HG02798 (cell line): ENCODE results near the gene PCDH17.
A peak's percentile ranks its signal among the peaks of the same experiment; 100 is the strongest.

Experiments used
- ATAC-seq: cut with Tn5 transposase; IDR thresholded peaks from one replicate; pipeline ENCODE4 v1.9.1; 2021; ENCODE audit warnings: mild to moderate bottlenecking; ENCODE audit not compliant: unreplicated experiment, poor library complexity

Gene PCDH17, protein sequence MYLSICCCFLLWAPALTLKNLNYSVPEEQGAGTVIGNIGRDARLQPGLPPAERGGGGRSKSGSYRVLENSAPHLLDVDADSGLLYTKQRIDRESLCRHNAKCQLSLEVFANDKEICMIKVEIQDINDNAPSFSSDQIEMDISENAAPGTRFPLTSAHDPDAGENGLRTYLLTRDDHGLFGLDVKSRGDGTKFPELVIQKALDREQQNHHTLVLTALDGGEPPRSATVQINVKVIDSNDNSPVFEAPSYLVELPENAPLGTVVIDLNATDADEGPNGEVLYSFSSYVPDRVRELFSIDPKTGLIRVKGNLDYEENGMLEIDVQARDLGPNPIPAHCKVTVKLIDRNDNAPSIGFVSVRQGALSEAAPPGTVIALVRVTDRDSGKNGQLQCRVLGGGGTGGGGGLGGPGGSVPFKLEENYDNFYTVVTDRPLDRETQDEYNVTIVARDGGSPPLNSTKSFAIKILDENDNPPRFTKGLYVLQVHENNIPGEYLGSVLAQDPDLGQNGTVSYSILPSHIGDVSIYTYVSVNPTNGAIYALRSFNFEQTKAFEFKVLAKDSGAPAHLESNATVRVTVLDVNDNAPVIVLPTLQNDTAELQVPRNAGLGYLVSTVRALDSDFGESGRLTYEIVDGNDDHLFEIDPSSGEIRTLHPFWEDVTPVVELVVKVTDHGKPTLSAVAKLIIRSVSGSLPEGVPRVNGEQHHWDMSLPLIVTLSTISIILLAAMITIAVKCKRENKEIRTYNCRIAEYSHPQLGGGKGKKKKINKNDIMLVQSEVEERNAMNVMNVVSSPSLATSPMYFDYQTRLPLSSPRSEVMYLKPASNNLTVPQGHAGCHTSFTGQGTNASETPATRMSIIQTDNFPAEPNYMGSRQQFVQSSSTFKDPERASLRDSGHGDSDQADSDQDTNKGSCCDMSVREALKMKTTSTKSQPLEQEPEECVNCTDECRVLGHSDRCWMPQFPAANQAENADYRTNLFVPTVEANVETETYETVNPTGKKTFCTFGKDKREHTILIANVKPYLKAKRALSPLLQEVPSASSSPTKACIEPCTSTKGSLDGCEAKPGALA (N-terminal part only)

DNA sequence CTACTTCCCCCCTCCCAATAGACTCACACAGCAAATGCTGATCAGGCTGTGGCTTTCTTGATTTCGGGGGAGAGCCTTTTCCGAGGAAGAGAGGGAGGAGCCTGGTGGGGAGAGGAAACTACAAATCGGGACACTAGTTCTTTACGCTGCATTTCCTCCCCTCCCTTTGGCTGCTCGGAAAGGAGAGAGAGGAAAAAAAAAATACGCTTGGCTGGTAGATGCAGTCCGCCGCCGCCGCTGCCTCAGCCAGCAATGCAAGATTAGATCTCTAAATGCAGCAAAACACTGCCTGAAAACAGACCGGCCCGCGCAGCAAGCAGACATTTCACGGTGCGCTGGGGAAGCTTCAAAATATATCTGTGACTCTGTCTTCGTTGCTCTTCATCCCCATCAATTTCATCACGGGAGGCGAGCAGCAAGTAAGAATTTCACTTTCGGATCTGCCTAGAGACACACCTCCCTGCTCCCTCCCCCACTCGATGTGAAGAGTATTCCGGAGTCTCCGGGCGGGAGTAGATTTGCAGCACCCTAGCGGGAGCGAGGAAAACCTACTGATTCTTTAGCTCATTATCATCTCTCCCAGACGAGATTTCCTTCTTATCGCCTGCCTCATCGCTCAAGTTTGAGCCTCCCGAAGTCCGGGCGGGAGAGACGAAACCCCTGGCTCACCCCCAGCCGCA lies at the start of gene PCDH17:
Gene PCDH17, plus strand, starts transcription at position 149 of the 680 bp plus-strand sequence. CDS start 803 bp downstream, outside the sequence.
- no peak for ATAC-seq

GRCh38 chr13:57582032-57582431 lies 49.5 kb upstream of the PCDH17 start:
- no peak for ATAC-seq

DNA sequence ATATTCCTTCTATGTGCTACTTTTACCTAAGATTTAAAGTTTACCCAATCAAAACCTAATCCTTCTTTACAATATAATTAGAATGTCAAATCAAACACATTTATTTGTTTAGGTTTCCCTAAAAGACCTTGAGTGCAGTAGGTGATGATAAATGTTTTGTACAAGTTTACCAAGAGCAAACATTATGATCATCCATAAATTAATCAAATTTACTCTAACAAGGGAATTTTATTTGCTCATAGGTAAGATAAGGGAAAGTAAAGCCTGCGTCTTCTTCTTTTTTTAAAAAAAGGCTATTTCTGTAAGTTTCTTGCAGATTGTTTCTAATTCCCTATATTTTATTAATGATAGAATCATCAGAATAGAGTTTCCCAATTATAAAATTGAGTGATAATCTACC lies 48.0 kb upstream of the PCDH17 start:
- no peak for ATAC-seq

- no peak for ATAC-seq
Measured at GRCh38 chr13:57588639-57589038, 42.9 kb upstream of the PCDH17 start.

- no peak for ATAC-seq
Measured at GRCh38 chr13:57595775-57596174, 35.8 kb upstream of the PCDH17 start.

- no peak for ATAC-seq
Measured at GRCh38 chr13:57601536-57601935, 30.0 kb upstream of the PCDH17 start.

DNA sequence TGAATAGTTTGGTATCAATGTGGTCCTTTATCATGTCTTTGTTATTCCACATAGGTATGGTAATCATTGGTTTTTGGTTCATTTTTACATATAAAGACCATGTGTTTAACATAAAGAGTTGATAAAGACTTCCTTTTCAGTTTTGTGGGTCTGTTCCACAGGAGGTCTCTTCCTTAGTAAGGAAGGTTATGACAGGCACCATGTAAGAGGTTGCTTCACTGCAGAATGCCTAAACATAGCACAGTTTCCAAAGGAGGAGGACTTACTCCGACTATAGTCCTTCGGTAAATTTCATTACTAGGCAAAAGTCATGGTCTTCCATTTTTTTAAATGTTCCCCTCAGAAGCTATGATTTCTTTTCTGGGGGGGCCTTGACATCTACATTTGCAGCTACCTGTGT lies 27.1 kb upstream of the PCDH17 start:
- no peak for ATAC-seq

GRCh38 chr13:57611969-57612368 lies 19.6 kb upstream of the PCDH17 start:
- no peak for ATAC-seq

DNA sequence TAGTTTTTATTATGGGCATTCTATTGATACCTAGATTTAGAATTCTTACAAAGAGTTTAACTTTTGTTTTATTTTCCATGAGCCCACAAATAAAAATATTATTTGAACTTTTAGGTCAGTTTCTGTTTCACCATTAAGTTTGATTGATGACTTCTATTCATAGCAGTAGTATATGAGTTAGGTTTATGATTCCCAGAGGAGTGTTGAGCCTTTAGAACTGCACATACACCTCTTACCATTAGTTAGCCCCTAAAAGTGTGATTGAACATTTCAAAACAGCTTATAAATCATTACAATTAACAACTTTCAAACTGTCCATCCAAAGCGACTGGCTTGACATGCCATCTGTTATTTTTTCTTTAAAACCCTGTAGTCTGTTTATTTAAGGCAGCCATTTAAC lies 19.0 kb upstream of the PCDH17 start:
- no peak for ATAC-seq

GRCh38 chr13:57624565-57625435 lies 6.7 kb upstream of the PCDH17 start:
- peak; percentile 67 for ATAC-seq

- ATAC-seq: peak; percentile 55
Measured at GRCh38 chr13:57627663-57628062, 3.9 kb upstream of the PCDH17 start.

GRCh38 chr13:57629391-57629804 lies 2.1 kb upstream of the PCDH17 start:
- ATAC-seq: no peak

DNA sequence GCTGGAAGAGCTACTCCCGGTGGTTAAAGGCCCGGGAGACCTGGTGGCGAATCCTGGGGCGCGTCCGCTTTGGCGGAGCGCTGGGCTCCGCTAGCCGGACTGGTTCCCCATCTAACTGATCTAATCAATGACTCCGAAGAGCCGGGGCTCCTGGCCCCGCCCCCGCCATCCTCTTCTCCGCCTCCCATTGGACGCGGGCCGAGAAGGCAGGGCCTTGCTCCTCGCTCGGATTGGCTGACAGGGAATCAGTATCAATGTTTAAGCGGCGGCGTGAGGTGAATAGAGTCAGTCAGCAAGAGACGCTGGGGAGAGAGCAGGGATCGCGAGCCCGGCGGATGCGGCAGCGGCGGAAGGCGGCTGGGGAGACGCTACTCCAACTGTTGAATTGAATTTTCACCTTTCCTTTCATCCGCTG lies 1.7 kb upstream of the PCDH17 start:
- no peak for ATAC-seq

DNA sequence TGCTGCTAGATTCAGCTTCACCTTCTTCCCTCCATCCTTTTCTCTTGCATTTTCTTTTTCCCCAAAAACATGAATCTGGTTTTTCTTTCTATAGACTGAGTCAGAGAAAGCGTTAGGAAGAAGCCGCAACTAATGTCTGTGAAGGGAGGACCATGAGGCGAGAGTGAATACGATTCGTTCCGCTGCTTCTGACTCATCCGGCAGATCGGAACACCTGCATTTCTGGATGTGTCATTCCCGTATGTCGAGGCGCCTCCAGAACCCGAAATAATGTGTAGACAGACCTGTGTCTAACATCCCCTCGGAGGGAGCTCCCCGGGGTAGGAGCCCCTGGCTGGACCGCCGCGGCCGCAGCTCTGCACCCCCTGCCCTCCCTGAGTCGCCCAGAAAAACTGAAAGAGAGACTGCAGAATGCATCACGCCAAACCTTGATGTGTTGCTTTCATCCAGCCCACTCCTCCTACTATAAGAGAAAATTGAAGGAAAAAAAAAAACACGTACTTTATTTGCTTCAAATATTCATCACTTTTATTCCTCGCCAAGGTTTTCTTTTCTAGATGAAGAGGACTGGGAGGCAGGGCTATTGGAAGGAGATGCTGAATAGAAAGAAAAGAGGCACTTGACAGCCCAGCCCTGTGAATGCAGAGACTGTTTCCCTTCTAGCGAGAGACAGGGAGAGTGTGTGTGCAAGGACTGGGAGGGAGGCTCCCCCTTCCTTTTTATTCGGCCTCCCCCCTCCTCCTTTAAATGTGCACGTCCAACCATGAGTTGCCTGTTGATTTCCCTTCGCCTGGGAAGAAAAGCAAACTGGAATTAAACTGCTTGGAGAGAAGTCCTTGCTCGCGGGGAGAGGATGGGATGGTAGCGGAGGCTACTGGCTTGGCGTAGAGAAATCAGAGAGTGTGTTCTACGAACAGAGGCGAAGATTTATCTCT lies 616 bp upstream of the PCDH17 start:
- ATAC-seq: no peak

DNA sequence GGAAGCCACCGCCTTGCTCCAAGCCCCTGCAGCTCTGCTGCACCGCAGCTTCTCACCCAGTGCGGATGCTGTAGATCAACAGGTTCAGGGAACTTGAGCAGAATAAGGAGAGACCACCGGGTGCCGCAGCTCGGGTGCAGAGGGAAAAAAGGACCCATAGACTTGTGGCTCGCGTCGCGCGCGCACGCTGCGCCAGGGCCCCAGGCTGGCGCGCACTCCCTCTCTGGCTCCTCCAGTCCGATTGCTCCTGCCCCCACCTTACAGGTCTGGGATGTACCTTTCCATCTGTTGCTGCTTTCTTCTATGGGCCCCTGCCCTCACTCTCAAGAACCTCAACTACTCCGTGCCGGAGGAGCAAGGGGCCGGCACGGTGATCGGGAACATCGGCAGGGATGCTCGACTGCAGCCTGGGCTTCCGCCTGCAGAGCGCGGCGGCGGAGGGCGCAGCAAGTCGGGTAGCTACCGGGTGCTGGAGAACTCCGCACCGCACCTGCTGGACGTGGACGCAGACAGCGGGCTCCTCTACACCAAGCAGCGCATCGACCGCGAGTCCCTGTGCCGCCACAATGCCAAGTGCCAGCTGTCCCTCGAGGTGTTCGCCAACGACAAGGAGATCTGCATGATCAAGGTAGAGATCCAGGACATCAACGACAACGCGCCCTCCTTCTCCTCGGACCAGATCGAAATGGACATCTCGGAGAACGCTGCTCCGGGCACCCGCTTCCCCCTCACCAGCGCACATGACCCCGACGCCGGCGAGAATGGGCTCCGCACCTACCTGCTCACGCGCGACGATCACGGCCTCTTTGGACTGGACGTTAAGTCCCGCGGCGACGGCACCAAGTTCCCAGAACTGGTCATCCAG lies 964 bp downstream of the PCDH17 start:
- ATAC-seq: no peak

GRCh38 chr13:57633141-57633949 lies 1.8 kb downstream of the PCDH17 start:
- ATAC-seq: no peak
